ENCODE data around the gene ZNF530. TPM values are rescaled to one million over a fixed set of nuclear protein-coding genes. Genes with fewer than 3 reads are reported as not detected.
A peak's percentile ranks its signal among the peaks of the same experiment; 100 is the strongest.

ZNF530 gene
- total and polyA plus RNA-seq, 9 of the 15 experiments (the other 6 are each of a cell fraction or from before 2014, with no cell fraction given) = 0.28 to 5.9 (median 4.0) TPM

DNA sequence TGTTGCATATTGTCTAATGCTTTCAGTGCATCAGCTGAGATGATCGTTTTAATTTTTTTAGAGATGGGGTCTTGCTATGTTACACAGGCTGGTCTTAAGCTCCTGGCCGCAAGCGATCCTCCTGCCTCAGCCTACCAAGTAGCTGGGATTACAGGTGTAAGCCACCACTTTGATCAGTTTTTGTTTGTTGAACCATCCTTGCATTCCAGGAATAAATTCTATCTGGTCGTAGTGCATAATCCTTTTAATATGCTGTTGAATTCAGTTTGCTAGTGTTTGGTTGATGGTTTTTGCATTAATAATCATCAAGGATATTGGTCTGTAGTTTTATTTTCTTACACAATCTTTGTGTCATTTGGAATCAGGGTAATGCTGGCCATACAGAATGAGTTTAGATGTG is 37.7 kb downstream of the ZNF530 start:
- WGBS (ENCODE audit: insufficient coverage, low coverage, missing lambda C conversion rate) = 19% methylated on average over 4 of the region's 4 CpGs
- H3K4me3 ChIP-seq = no peak overlapping the region
- H3K9me1 ChIP-seq (ENCODE audit: control insufficient read depth, insufficient read depth, low read length) = no peaks in the 10 kb centered on the region
- no peaks in the 10 kb centered on the region for H3K27me3 ChIP-seq (ENCODE audit: control insufficient read depth in 2 of 2, insufficient read depth in 2 of 2, low read length in 2 of 2)
- no TSS peak for BruUV-seq (replicated peaks)
- H2AFZ ChIP-seq (ENCODE audit: low read depth, low read length) = no peak overlapping the region
- peaks cover 32% of the 10 kb centered on the region for H3K36me3 ChIP-seq (ENCODE audit: control insufficient read depth, insufficient read depth, low read length)
- H3K9me3 ChIP-seq (replicated peaks; ENCODE audit: control insufficient read depth, insufficient read depth, low read depth, low read length) = peaks cover 32% of the 10 kb centered on the region
- no peak overlapping the region for H3K27ac ChIP-seq (ENCODE audit: extremely low read depth, low read depth, low read length)
- in situ Hi-C loops (cut with MboI) = no loop called here
- H3K79me2 ChIP-seq (ENCODE audit: control insufficient read depth, insufficient read depth, low read length) = no peaks in the 10 kb centered on the region
- H4K20me1 ChIP-seq (replicated peaks; ENCODE audit: control insufficient read depth, insufficient read depth, low read length) = no peaks in the 10 kb centered on the region
- H3K9ac ChIP-seq (ENCODE audit: insufficient read depth in 1 of 2, low read depth in 2 of 2, low read length in 2 of 2) = no peak overlapping the region
- no peak for FAIRE-seq
- intact Hi-C loops (cut with micrococcal nuclease) = no loop called here
- ChIA-PET CTCF (ENCODE audit: low intra/inter-chr PET ratio) (no interaction called here), POLR2A (no interaction called here)
- DNase-seq (ENCODE audit: extremely low read depth in 1 of 4, low spot score in 3 of 4) = no peak
- H3K4me1 ChIP-seq (replicated peaks in 1 of 2; ENCODE audit: control insufficient read depth in 2 of 2, insufficient read depth in 2 of 2, low read length in 2 of 2) = peaks cover 6 to 11% of the 10 kb centered on the region in 2 experiments; a peak in 4 of 5 replicates
- H3K4me2 ChIP-seq (ENCODE audit: insufficient read depth, low read length) = no peak overlapping the region
- ATAC-seq = no peak
- TF ChIP-seq CHD2 (IDR thresholded peaks at IDR 0.05; ENCODE audit: low read depth, low read length) (no peak), ZNF324 (CRISPR knock-in tag; IDR thresholded peaks at IDR 0.05) (peak; percentile 100), TSC22D4 (tag; IDR thresholded peaks at IDR 0.05) (no peak), CBFB (CRISPR knock-in tag; IDR thresholded peaks at IDR 0.05) (no peak), RFX7 (CRISPR knock-in tag; IDR thresholded peaks at IDR 0.05) (no peak), SP2 (IDR thresholded peaks at IDR 0.05; ENCODE audit: extremely low read depth, low read depth, low read length, poor library complexity, severe bottlenecking) (no peak), ZNF384 (IDR thresholded peaks at IDR 0.05; ENCODE audit: low read depth, low read length) (no peak), ZFX (CRISPR knock-in tag; IDR thresholded peaks at IDR 0.05) (no peak), KAT8 (IDR thresholded peaks at IDR 0.05; ENCODE audit: low read depth) (no peak), SREBF1 (IDR thresholded peaks at IDR 0.05; ENCODE audit: borderline replicate concordance, low read depth, low read length) (no peak), HNRNPLL (IDR thresholded peaks at IDR 0.05; ENCODE audit: low read depth, low read length, poor library complexity, severe bottlenecking) (no peak), ZFPM2 (CRISPR knock-in tag; IDR thresholded peaks at IDR 0.05) (no peak), ZFP36 (IDR thresholded peaks at IDR 0.05; ENCODE audit: low read depth, low read length, partially characterized antibody) (no peak), GTF2F1 (IDR thresholded peaks at IDR 0.05; ENCODE audit: low read depth, low read length) (no peak), ZSCAN32 (CRISPR knock-in tag; IDR thresholded peaks at IDR 0.05) (no peak)
- TF ChIP-seq, protein P1, sequence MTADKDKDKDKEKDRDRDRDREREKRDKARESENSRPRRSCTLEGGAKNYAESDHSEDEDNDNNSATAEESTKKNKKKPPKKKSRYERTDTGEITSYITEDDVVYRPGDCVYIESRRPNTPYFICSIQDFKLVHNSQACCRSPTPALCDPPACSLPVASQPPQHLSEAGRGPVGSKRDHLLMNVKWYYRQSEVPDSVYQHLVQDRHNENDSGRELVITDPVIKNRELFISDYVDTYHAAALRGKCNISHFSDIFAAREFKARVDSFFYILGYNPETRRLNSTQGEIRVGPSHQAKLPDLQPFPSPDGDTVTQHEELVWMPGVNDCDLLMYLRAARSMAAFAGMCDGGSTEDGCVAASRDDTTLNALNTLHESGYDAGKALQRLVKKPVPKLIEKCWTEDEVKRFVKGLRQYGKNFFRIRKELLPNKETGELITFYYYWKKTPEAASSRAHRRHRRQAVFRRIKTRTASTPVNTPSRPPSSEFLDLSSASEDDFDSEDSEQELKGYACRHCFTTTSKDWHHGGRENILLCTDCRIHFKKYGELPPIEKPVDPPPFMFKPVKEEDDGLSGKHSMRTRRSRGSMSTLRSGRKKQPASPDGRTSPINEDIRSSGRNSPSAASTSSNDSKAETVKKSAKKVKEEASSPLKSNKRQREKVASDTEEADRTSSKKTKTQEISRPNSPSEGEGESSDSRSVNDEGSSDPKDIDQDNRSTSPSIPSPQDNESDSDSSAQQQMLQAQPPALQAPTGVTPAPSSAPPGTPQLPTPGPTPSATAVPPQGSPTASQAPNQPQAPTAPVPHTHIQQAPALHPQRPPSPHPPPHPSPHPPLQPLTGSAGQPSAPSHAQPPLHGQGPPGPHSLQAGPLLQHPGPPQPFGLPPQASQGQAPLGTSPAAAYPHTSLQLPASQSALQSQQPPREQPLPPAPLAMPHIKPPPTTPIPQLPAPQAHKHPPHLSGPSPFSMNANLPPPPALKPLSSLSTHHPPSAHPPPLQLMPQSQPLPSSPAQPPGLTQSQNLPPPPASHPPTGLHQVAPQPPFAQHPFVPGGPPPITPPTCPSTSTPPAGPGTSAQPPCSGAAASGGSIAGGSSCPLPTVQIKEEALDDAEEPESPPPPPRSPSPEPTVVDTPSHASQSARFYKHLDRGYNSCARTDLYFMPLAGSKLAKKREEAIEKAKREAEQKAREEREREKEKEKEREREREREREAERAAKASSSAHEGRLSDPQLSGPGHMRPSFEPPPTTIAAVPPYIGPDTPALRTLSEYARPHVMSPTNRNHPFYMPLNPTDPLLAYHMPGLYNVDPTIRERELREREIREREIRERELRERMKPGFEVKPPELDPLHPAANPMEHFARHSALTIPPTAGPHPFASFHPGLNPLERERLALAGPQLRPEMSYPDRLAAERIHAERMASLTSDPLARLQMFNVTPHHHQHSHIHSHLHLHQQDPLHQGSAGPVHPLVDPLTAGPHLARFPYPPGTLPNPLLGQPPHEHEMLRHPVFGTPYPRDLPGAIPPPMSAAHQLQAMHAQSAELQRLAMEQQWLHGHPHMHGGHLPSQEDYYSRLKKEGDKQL (CRISPR knock-in tag; IDR thresholded peaks at IDR 0.05; ENCODE audit: borderline replicate concordance) = no peak
- TF ChIP-seq, protein P2, sequence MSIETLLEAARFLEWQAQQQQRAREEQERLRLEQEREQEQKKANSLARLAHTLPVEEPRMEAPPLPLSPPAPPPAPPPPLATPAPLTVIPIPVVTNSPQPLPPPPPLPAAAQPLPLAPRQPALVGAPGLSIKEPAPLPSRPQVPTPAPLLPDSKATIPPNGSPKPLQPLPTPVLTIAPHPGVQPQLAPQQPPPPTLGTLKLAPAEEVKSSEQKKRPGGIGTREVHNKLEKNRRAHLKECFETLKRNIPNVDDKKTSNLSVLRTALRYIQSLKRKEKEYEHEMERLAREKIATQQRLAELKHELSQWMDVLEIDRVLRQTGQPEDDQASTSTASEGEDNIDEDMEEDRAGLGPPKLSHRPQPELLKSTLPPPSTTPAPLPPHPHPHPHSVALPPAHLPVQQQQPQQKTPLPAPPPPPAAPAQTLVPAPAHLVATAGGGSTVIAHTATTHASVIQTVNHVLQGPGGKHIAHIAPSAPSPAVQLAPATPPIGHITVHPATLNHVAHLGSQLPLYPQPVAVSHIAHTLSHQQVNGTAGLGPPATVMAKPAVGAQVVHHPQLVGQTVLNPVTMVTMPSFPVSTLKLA (conservative IDR thresholded peaks at IDR 0.05) = no peak

Data from K562 (cell line).